Esophagus squamous epithelium (tissue), 5 donors: ENCODE results near the gene SGSM1. TPM values are rescaled to one million over a fixed set of nuclear protein-coding genes. Genes with fewer than 3 reads are reported as not detected.

Source experiments
- DNase-seq: peaks from one replicate; lab custom pipeline; 2025; lab: John Stamatoyannopoulos, UW
- H3K27ac ChIP-seq, 4 donors: fragments of 200-600 bp; sonication (generic); one replicate each; pipeline ENCODE4 v1.5.1; 2016 to 2019; ENCODE audit warnings: mild to moderate bottlenecking in 1 of 4
- H3K27me3 ChIP-seq, 4 donors: fragments of 200-600 bp; sonication (generic); 1 replicate in 3 of 4; 2 replicates in 1 of 4; pipeline versions ENCODE4 v1.5.1 to v1.6.0; 2017 to 2021; ENCODE audit warnings: antibody characterized with exemption in 1 of 4
- H3K36me3 ChIP-seq, 3 donors: fragments of 200-600 bp; sonication (generic); one replicate each; pipeline ENCODE4 v1.5.1; 2016 to 2019
- H3K4me1 ChIP-seq, 3 donors: fragments of 200-600 bp; sonication (generic); one replicate each; pipeline ENCODE4 v1.5.1; 2017 to 2019
- H3K4me3 ChIP-seq, 4 donors: fragments of 200-600 bp; sonication (generic); 1 replicate in 3 of 4; 2 replicates in 1 of 4; pipeline ENCODE4 v1.5.1; 2016 to 2019; ENCODE audit warnings: mild to moderate bottlenecking in 2 of 4, moderate library complexity in 1 of 4
- H3K9me3 ChIP-seq, 3 donors: fragments of 200-600 bp; sonication (generic); one replicate each; pipeline ENCODE4 v1.5.1; 2016 to 2019
- POLR2A ChIP-seq, 4 donors: fragments of 450-650 bp; IDR thresholded peaks; one replicate each; pipeline ENCODE4 v1.6.1; 2017; ENCODE audit warnings: antibody characterized with exemption in 4 of 4, mild to moderate bottlenecking in 4 of 4, moderate library complexity in 3 of 4
- WGBS, 2 donors: methylation state at CpG; one replicate each; pipeline ENCODE4 v1.1.5; 2018; 5-methylcytosine and 5-hydroxymethylcytosine counted together
- intact Hi-C: fragments of 100-400 bp; cut with DNase I; formaldehyde crosslinking; loops from one replicate; pipeline ENCODE4 v1.15.0; 2022
- total RNA-seq, 4 donors: library from RNA; depleted of rRNA; stranded (reverse); fragments of >200 nt; gene quantifications; one replicate each; pipeline ENCODE4 v1.1.0, GENCODE V29; 2016
- TF ChIP-seq, protein P1 (sequence below), 6 experiments: fragments of 450-650 bp in 4 of 6; fragments of 200-600 bp in 2 of 6; sonication (generic) in 2 of 6; IDR thresholded peaks; one replicate each; pipeline ENCODE4 v1.5.1; 2016 to 2019; ENCODE audit warnings: antibody characterized with exemption in 6 of 6, mild to moderate bottlenecking in 4 of 6, moderate library complexity in 4 of 6
- donor health status: DM: yes; HTN: yes; CAD: no.

Gene SGSM1
- total RNA-seq, 4 donors from 2014 or later = 0.09 to 0.57 (median 0.18) TPM

DNA sequence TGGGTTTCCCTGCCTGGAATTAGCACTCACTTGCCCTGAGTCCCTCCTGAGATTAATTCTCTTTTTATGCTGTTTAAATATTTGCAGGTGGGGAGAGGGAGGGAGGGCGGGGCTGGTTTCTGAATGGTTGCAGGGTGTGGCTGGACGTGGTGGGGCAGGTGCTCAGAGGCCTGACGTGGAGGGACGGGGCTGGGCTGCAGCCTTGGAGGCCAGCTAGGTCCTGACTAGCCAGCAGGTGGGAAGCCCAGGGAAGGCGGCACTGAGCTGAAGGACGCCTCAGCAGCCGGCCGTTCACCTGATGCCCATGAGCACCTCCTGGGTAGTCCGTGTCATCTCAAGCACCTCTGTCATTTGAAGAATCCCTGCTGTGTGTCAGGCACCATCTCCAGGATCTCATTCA is 21.3 kb downstream of the SGSM1 start:
- Histone ChIP-seq H3K9me3 (no peaks in the 10 kb centered on the region), H3K36me3 (no peaks in the 10 kb centered on the region), H3K4me1 (no peaks in the 10 kb centered on the region), H3K4me3 (no peak overlapping the region), H3K27me3 (peaks cover 0 to 14% (median 0%) of the 10 kb centered on the region in 4 donors), H3K27ac (no peak overlapping the region)
- 70% methylated on average over 2 of the region's 9 CpGs; no CpG with 5 or more reads in 1 of the 2 donors for WGBS, 2 donors
- intact Hi-C loops = no loop called here
- no peak for DNase-seq
- TF ChIP-seq, protein P1, sequence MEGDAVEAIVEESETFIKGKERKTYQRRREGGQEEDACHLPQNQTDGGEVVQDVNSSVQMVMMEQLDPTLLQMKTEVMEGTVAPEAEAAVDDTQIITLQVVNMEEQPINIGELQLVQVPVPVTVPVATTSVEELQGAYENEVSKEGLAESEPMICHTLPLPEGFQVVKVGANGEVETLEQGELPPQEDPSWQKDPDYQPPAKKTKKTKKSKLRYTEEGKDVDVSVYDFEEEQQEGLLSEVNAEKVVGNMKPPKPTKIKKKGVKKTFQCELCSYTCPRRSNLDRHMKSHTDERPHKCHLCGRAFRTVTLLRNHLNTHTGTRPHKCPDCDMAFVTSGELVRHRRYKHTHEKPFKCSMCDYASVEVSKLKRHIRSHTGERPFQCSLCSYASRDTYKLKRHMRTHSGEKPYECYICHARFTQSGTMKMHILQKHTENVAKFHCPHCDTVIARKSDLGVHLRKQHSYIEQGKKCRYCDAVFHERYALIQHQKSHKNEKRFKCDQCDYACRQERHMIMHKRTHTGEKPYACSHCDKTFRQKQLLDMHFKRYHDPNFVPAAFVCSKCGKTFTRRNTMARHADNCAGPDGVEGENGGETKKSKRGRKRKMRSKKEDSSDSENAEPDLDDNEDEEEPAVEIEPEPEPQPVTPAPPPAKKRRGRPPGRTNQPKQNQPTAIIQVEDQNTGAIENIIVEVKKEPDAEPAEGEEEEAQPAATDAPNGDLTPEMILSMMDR (IDR thresholded peaks at IDR 0.05) = no peak
- TF ChIP-seq POLR2A (IDR thresholded peaks at IDR 0.05) = no peak

DNA sequence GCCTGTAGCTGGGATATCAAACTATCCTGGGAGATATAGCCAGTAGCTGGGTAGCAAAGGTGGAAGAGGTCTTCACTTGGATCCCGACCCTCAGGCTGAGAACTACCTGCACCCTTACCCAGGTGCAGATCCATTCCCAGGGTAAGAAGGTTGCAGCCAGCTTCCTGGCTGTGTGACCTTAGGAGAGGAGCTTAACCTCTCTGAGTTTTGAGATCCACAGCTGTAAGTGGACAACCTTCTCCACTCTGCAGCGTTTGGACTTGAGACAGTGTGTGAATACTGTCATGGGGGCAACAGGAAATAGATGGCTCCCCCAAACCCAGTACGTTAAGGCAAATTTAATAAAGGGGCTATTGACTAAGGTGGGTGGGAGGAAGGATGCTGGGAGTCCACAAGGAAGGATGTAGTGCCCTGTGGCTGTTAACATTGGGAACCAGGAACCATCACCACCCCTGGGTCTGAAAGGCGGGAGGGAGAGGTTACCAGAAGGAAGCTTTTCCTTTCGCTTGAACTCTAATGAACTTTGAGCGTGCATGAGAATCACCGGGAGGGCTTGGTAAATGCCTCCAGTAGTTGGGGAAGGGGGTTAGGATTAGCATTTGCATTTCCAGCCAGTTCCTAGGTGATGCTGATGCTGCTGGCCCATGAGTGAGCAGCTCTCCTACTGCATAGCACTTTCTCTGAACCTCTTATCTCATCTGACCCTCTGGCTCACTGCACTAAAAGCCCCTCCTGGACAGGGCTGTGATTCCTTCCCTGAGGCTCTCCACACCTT is 24.4 kb downstream of the SGSM1 start:
- Histone ChIP-seq H3K4me1 (no peaks in the 10 kb centered on the region), H3K27me3 (peaks cover 0 to 14% (median 0%) of the 10 kb centered on the region in 4 donors), H3K36me3 (no peaks in the 10 kb centered on the region), H3K9me3 (no peaks in the 10 kb centered on the region), H3K27ac (no peak overlapping the region), H3K4me3 (no peak overlapping the region)
- intact Hi-C loops = no loop called here
- TF ChIP-seq, protein P1 (IDR thresholded peaks at IDR 0.05) = no peak
- TF ChIP-seq POLR2A (IDR thresholded peaks at IDR 0.05) = no peak
- WGBS, 2 donors = 53 to 62% methylated on average over 4 to 6 of the region's 7 CpGs
- no peak for DNase-seq

DNA sequence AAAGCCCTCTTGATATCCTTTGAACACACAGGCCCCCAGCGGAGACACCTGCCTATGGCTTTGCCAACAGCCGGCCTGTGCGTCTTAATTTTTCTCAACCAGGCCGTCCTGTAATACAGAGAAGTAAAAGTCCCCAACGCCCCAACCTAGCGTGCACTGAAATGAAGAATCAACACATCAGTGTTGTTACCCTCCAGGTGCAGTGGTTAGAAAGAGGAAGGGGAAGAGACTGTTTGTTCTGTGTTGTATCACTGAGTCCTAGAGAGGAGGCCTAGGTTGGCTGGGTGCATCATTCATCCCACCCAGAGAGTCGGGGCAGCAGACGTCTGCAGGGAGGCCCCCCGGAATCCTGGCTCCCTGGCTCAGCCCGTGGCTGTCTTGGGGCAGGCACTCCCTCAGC is 25.7 kb downstream of the SGSM1 start:
- no peaks in the 10 kb centered on the region for H3K36me3 ChIP-seq
- peaks cover 0 to 14% (median 0%) of the 10 kb centered on the region in 4 donors for H3K27me3 ChIP-seq
- WGBS, 2 donors = 75 to 93% methylated on average over 3 to 6 of the region's 10 CpGs
- H3K27ac ChIP-seq = no peak overlapping the region
- no peaks in the 10 kb centered on the region for H3K4me1 ChIP-seq
- intact Hi-C loops = no loop called here
- no peak overlapping the region for H3K4me3 ChIP-seq
- TF ChIP-seq POLR2A (IDR thresholded peaks at IDR 0.05) = no peak
- TF ChIP-seq, protein P1 (IDR thresholded peaks at IDR 0.05) = no peak
- no peak for DNase-seq
- no peaks in the 10 kb centered on the region for H3K9me3 ChIP-seq

DNA sequence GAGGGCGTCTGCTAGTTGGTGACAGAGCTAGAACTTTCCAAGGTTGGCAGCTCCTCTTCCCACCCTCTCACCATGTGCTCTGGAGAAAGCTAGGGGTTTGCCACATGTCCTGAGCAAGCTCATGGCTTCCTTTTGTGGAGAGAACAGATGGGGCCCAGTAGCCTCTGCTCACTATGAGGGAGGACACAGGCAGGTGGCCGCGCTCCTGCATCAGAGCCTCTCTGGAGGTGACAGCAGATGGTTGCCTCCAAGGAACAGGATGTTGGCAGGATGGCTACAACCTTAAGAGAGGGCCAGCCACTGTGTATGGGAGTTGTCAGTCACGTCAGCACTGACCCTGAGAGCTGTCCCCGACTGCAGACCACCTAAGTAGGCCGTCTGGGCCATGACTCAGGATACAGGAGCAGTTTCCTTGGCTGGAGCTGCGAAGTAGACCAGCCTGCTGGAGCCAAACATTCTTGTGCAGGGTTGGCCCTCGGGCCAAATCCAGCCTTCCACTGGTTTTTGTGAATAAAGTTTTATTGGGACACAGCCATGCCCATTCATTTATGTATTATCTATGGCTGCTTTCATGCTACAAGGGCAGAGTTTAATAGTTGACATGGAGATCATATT is 28.0 kb downstream of the SGSM1 start:
- intact Hi-C loops = no loop called here
- DNase-seq = no peak
- 65 to 70% methylated on average over 2 to 6 of the region's 8 CpGs for WGBS, 2 donors
- Histone ChIP-seq H3K36me3 (no peaks in the 10 kb centered on the region), H3K9me3 (no peaks in the 10 kb centered on the region), H3K27me3 (peaks cover 0 to 10% (median 0%) of the 10 kb centered on the region in 4 donors), H3K4me1 (no peaks in the 10 kb centered on the region), H3K27ac (no peak overlapping the region), H3K4me3 (no peak overlapping the region)
- TF ChIP-seq, protein P1 (IDR thresholded peaks at IDR 0.05) = no peak
- no peak for TF ChIP-seq POLR2A (IDR thresholded peaks at IDR 0.05)
